HG02885 (cell line): ENCODE data around the gene PML.
"Not testable (repeated sequence)": the region's sequence is repeated elsewhere in the genome, so short reads cannot be mapped to it uniquely, and the experiment has no call there.

Source experiments
- ATAC-seq: cut with Tn5 transposase; IDR thresholded peaks from one replicate; pipeline ENCODE4 v1.9.1; 2021; ENCODE audit warnings: mild to moderate bottlenecking; ENCODE audit not compliant: unreplicated experiment, poor library complexity

PML gene

DNA sequence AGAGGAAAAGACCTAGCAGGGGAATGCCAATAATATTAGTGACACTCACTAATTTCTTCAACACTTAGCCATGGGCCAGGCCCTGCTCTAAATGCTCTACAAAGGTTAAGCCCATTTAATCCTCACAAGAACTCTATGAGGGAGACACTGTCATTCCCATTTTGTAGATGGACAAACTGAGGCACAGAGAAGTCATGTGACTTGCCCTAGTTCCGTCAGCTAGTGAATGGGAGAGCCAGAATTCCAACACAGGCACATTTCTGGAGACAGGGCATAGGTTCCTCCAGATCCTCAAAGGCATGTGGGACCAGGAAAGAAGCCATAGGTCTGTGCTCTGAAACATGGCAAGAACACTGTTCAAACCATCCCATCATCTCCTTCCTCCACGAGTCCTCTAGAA, 36.7 kb upstream of the PML start:
- no peak for ATAC-seq

- no peak for ATAC-seq
Measured at GRCh38 chr15:73959012-73959581, 35.4 kb upstream of the PML start.

DNA sequence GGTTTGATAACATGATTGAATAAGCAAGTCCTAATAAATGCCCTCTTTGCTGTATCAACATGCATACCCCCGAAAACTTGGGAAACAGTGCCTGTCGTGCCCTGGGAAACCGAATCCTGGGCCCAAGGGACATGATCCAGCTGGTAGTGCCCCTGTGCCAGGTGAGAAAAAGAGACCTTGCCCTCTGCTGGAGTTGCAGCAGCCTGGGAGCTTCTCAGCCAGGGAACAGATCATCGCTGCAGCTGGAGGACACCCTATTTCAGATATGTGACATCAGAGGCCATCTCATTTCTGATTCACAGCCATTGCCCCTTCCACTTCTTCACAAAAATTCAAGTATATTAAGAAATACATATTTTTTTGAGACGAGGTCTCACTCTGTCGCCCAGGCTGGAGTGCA, 34.7 kb upstream of the PML start:
- no peak for ATAC-seq

- not testable (repeated sequence) for ATAC-seq
Measured at GRCh38 chr15:73960472-73961070, 33.9 kb upstream of the PML start.

GRCh38 chr15:73962433-73962832, 32.1 kb upstream of the PML start:
- ATAC-seq: no peak

DNA sequence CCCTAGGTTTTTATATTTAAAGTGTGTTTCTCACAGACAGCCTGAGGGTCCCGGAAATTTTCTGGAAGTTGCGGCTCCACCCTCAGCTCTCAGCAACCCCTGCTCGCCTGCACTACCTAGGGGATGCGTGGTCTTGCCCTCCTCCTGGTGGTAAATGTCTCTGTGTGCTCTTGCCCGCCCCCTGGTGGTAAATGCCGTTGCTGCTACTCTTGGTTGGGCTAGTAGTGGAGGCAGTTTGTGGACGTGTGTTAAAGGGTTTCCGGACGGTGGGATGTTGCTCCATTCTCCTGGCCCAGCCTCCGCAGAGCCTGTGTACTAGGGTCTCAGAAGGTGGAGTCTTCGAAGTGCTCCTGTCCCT, 29.8 kb upstream of the PML start:
- ATAC-seq: peak; percentile 68

GRCh38 chr15:73965094-73965757, 29.3 kb upstream of the PML start:
- peak; percentile 23 for ATAC-seq

GRCh38 chr15:73965758-73966113, 28.8 kb upstream of the PML start:
- peak; percentile 61 for ATAC-seq

GRCh38 chr15:73968461-73968860, 26.1 kb upstream of the PML start:
- no peak for ATAC-seq

- no peak for ATAC-seq
Measured at GRCh38 chr15:73969151-73969759, 25.3 kb upstream of the PML start.

DNA sequence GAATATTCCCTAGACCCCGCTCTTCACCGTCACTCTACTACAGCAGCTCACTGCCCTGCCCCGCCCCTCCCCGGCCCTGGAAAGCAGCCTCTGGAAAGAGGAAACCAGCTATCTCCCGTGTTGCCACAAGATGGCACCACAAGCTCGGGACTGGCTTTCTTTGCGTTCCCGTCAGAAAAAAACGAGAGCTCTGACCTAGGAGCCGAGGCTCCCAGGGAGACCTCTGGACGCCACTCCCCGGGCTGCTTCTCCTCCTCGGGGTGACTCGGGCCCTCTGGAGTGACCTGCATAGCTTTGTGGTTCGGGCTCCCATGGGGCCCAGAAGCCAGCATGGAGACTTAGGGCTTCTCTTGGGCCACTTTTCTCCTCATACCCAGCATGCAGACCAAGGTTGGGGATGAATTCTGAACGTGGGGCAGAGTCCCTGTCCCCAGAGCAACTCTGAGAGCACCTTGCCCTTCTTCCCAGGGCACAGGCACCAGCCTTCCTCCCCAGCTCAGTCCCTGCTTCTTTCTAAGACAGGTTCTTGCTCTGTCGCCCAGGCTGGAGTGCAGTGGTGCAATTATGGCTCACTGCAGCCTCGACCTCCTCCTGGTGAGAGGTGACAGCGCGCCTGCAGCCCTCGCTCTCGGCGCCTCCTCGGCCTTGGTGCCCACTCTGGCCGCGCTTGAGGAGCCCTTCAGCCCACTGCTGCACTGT, 21.4 kb upstream of the PML start:
- ATAC-seq: no peak

DNA sequence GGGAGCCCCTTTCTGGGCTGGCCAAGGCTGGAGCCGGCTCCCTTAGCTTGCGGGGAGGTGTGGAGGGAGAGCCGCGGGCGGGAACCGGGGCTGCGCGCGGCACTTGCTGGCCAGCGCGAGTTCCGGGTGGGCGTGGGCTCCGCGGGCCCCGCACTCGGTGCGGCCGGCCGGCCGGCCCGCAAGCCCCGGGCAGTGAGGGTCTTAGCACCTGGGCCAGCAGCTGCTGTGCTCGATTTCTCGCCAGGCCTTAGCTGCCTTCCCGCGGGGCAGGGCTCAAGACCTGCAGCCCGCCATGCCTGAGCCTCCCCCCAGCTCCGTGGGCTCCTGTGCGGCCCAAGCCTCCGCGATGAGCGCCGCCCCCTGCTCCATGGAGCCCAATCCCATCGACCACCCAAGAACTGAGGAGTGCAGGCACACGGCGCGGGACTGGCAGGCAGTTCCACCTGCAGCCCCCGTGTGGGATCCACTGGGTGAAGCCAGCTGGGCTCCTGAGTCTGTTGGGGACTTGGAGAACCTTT, 20.8 kb upstream of the PML start:
- ATAC-seq: not testable (repeated sequence)

DNA sequence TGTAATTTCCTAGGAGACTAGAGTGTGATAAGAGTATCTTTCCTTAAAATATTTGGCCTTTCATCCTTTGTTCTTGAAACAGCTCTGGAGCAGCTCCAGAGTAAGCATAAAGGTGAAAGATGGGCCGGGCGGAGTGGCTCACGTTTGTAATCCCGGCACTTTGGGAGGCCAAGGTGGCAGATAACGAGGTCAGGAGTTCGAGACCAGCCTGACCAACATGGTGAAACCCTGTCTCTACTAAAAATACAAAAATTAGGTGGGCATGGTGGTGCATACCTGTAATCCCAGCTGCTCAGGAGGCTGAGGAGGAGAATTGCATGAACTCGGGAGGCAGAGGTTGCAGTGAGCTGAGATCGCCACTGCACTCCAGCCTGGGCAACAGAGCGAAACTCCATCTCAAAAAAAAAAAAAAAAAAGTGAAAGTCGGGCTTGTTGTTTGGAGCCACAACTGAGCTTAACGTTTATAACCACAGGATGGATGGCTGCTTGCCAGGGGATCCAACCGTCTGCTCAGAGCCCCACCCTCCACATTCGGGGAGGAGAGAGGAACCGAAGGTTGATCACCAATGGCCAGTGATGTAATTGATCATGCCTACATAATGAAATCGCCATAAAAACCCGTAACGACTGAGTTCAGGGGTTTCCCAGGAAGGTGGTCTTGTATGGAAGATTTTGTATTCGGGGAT, 18.9 kb upstream of the PML start:
- ATAC-seq: not testable (repeated sequence)

- ATAC-seq: no peak
Measured at GRCh38 chr15:73978896-73979295, 15.6 kb upstream of the PML start.

GRCh38 chr15:73979636-73980035, 14.9 kb upstream of the PML start:
- no peak for ATAC-seq

GRCh38 chr15:73981761-73982221, 12.7 kb upstream of the PML start:
- no peak for ATAC-seq

DNA sequence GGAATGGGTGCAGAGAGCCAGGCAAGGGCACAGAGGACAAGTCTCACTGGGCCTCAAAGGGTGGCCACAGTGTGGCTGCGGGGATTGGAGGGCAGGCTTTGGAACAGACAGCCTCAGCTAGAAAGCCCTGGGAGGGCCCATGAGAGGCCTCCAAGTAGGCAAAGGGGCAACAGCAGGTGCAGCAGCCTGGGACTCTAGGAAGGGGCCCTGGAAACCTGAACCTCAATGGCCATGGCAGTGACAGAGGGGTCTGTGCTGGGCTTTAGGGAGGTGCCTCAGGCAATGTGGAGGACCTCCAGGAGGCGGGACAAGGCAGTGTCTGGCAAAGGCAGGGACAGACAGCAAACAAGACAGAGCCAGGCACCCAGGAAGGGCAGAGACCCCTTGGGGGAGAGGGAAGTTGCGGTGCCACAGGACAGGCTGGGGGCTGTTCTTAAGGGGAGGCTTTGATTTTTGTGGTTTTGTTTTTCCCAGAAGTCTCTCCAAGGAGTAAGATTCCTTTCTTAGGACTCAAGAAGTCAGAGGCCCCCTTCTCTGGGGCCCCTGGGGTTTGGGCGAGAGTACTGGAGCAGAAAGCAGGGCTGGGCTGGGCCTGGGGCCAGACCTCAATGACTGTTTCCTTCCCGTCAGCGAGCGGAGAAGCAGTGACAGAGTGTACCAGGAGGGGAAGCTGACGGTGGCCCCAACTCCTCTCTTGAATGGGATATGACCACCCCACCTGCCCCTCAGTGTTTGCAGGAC, 12.1 kb upstream of the PML start:
- no peak for ATAC-seq

DNA sequence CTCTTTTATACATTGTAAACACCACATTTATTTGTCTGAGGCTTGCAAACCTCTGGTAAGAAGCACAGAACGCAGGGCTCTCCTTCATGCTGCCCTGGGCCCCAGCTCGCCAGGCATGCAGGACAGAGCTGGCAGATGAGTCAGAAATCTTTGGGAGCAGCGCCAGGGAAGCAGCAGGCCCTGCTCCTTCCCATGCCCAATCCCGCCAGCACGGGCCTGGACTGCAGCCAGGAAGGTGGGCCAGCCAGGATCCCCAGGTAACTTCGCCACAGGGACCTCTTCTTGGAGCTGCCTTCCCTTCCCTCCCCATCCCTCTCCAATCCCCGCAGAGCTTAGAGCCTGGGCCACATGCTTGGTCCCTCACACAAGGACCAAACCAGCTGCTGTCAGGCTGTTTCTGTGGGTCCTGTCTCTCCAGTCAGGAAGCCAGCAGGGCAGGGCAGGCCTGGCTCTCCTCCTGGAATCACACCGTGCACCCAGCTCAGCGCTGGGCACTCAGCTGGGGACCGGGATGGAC, 11.2 kb upstream of the PML start:
- no peak for ATAC-seq

GRCh38 chr15:73983773-73984172, 10.7 kb upstream of the PML start:
- ATAC-seq: no peak
